Right cardiac atrium (tissue), 5 donors: ENCODE measurements around the gene KRTAP12-4. TPM values are rescaled to one million over a fixed set of nuclear protein-coding genes. Genes with fewer than 3 reads are reported as not detected.
"Not testable (repeated sequence)": the region's sequence is repeated elsewhere in the genome, so short reads cannot be mapped to it uniquely, and the experiment has no call there.

ENCODE experiments used
- ATAC-seq, 2 donors: fragments of 200-7000 bp; cut with Tn5 transposase; one replicate each; pipeline versions ENCODE4 v1.8.0 to v1.9.1; 2020; ENCODE audit warnings: moderate library complexity in 2 of 2, mild to moderate bottlenecking in 1 of 2
- DNase-seq, 3 donors: peaks; one replicate each; pipeline ENCODE4 v3.0.0-alpha.2; 2020
- H3K27ac ChIP-seq: one replicate; pipeline ENCODE4 v1.5.1; 2013; ENCODE audit warnings: mild to moderate bottlenecking, low read length, control low read depth, moderate library complexity
- H3K27me3 ChIP-seq: one replicate; pipeline ENCODE4 v1.6.1; 2013; ENCODE audit not compliant: control insufficient read depth, insufficient read depth
- H3K4me1 ChIP-seq: one replicate; pipeline ENCODE4 v1.6.1; 2013; ENCODE audit warnings: low read length; ENCODE audit not compliant: control insufficient read depth, insufficient read depth
- H3K4me3 ChIP-seq: one replicate; pipeline ENCODE4 v1.5.1; 2013; ENCODE audit warnings: low read length, control low read depth
- H3K9me3 ChIP-seq: one replicate; pipeline ENCODE4 v1.6.1; 2013; ENCODE audit warnings: low read length; ENCODE audit not compliant: control insufficient read depth
- WGBS: extraction: QIAGEN DNeasy Blood & Tissue Kit; methylation state at CpG from one replicate; pipeline ENCODE4 v1.1.7; 2013; 5-methylcytosine and 5-hydroxymethylcytosine counted together
- intact Hi-C, 4 donors: fragments of 100-400 bp; cut with DNase I; formaldehyde crosslinking; loops; one replicate each; pipeline versions ENCODE4 v1.11.0 to v1.14.0; 2022 to 2023
- polyA plus RNA-seq: library from polyadenylated mRNA; stranded (reverse); fragments of 200-250 nt; gene quantifications from one replicate; pipeline ENCODE4 v1.2.3, GENCODE V29; 2013
- total RNA-seq, 4 donors: library from RNA; stranded (reverse); fragmentation: NEBNext Ultra II Directional; extraction: Animal tissue kit (Norgen Biotek cat#: 25700); gene quantifications; one replicate each; pipeline ENCODE4 v1.2.1, GENCODE V29; 2021
- donor health status: healthy with polysubstance abuse.
- donor health status: DM: no; HTN: yes; CAD: no.
- donor health status: DM: no; HTN: no; CAD: no.
- donor health status: DM: no; HTN: yes; CAD: no; lungs with severe emphysema.
- donor health status: DM: yes; HTN: yes; CAD: no.

Gene KRTAP12-4
- total and polyA plus RNA-seq, 5 donors = not detected

GRCh38 chr21:44697172-44697810, 42.8 kb upstream of the KRTAP12-4 start, which contains the start of gene KRTAP10-12:
TSS of gene KRTAP10-12 (plus strand) at chr21:44697172. CDS start at chr21:44697202, 30 bp downstream.
- H3K27ac ChIP-seq, ATAC-seq, H3K9me3 ChIP-seq, H3K4me3 ChIP-seq, DNase-seq, H3K27me3 ChIP-seq, H3K4me1 ChIP-seq, intact Hi-C loops: not testable (repeated sequence)
- 34% methylated on average over 21 of the region's 21 CpGs for WGBS

- no peak overlapping the region for H3K27ac ChIP-seq
- WGBS = 63% methylated on average over 10 of the region's 10 CpGs
- intact Hi-C loops = no loop called here
- DNase-seq = no peak
- H3K9me3 ChIP-seq = no peaks in the 10 kb centered on the region
- H3K27me3 ChIP-seq = no peaks in the 10 kb centered on the region
- no peak for ATAC-seq
- no peaks in the 10 kb centered on the region for H3K4me1 ChIP-seq
- H3K4me3 ChIP-seq = no peak overlapping the region
Observed at GRCh38 chr21:44696572-44696971, 42.1 kb upstream of the KRTAP12-4 start.

- no peaks in the 10 kb centered on the region for H3K27me3 ChIP-seq
Observed at GRCh38 chr21:44695641-44696040, 41.2 kb upstream of the KRTAP12-4 start.

GRCh38 chr21:44695184-44695583, 40.7 kb upstream of the KRTAP12-4 start:
- WGBS = 61% methylated on average over 8 of the region's 8 CpGs
- intact Hi-C loops = no loop called here
- DNase-seq (no peak), ATAC-seq (no peak)
- Histone ChIP-seq H3K27me3 (no peaks in the 10 kb centered on the region), H3K4me3 (no peak overlapping the region), H3K4me1 (no peaks in the 10 kb centered on the region), H3K27ac (no peak overlapping the region), H3K9me3 (no peaks in the 10 kb centered on the region)

More at GRCh38 chr21:44695641-44696040, 41.2 kb upstream of the KRTAP12-4 start:
- Histone ChIP-seq H3K9me3 (no peaks in the 10 kb centered on the region), H3K4me3 (no peak overlapping the region), H3K27ac (no peak overlapping the region), H3K4me1 (no peaks in the 10 kb centered on the region)
- DNase-seq = no peak
- intact Hi-C loops = no loop called here
- ATAC-seq = no peak
- 72% methylated on average over 8 of the region's 8 CpGs for WGBS

- H3K27me3 ChIP-seq = no peaks in the 10 kb centered on the region
- DNase-seq (no peak), ATAC-seq (no peak)
- no peaks in the 10 kb centered on the region for H3K9me3 ChIP-seq
- no peaks in the 10 kb centered on the region for H3K4me1 ChIP-seq
- H3K4me3 ChIP-seq = no peak overlapping the region
- 70% methylated on average over 11 of the region's 11 CpGs for WGBS
- no peak overlapping the region for H3K27ac ChIP-seq
- intact Hi-C loops = no loop called here
Observed at GRCh38 chr21:44694776-44695175, 40.3 kb upstream of the KRTAP12-4 start.

- H3K4me3 ChIP-seq = no peak overlapping the region
- H3K4me1 ChIP-seq = no peaks in the 10 kb centered on the region
- ATAC-seq (no peak), DNase-seq (no peak)
- H3K9me3 ChIP-seq = no peaks in the 10 kb centered on the region
- intact Hi-C loops = no loop called here
- no peak overlapping the region for H3K27ac ChIP-seq
- WGBS = 48% methylated on average over 2 of the region's 2 CpGs
- H3K27me3 ChIP-seq = no peaks in the 10 kb centered on the region
Observed at GRCh38 chr21:44692798-44693512, 38.5 kb upstream of the KRTAP12-4 start.

GRCh38 chr21:44691686-44692085, 37.2 kb upstream of the KRTAP12-4 start:
- H3K27ac ChIP-seq = no peak overlapping the region
- WGBS = 58% methylated on average over 2 of the region's 2 CpGs
- intact Hi-C loops = no loop called here
- no peaks in the 10 kb centered on the region for H3K4me1 ChIP-seq
- ATAC-seq = no peak
- H3K4me3 ChIP-seq = no peak overlapping the region
- H3K27me3 ChIP-seq = no peaks in the 10 kb centered on the region
- no peaks in the 10 kb centered on the region for H3K9me3 ChIP-seq
- no peak for DNase-seq

GRCh38 chr21:44689740-44690139, 35.3 kb upstream of the KRTAP12-4 start:
- H3K27me3 ChIP-seq, H3K4me1 ChIP-seq, ATAC-seq, H3K9me3 ChIP-seq, H3K4me3 ChIP-seq, intact Hi-C loops, H3K27ac ChIP-seq, DNase-seq: not testable (repeated sequence)
- WGBS = 82% methylated on average over 3 of the region's 3 CpGs

GRCh38 chr21:44687671-44688070, 33.2 kb upstream of the KRTAP12-4 start:
- H3K4me3 ChIP-seq = no peak overlapping the region
- H3K27me3 ChIP-seq = no peaks in the 10 kb centered on the region
- ATAC-seq (no peak), DNase-seq (no peak)
- H3K4me1 ChIP-seq = no peaks in the 10 kb centered on the region
- intact Hi-C loops = no loop called here
- no peak overlapping the region for H3K27ac ChIP-seq
- no peaks in the 10 kb centered on the region for H3K9me3 ChIP-seq
- WGBS = 64% methylated on average over 11 of the region's 11 CpGs

GRCh38 chr21:44686843-44687561, 32.5 kb upstream of the KRTAP12-4 start:
- no peaks in the 10 kb centered on the region for H3K27me3 ChIP-seq
- H3K9me3 ChIP-seq = no peaks in the 10 kb centered on the region
- intact Hi-C loops = no loop called here
- H3K27ac ChIP-seq = no peak overlapping the region
- ATAC-seq = no peak
- H3K4me1 ChIP-seq = no peaks in the 10 kb centered on the region
- WGBS = 65% methylated on average over 25 of the region's 25 CpGs
- DNase-seq = no peak
- H3K4me3 ChIP-seq = no peak overlapping the region
